Measurements from ENCODE around the gene HORMAD2.
A peak's percentile ranks its signal among the peaks of the same experiment; 100 is the strongest.

HORMAD2 gene

GRCh38 chr22:30183271-30183670 lies 103.0 kb downstream of the HORMAD2 start:
- POLR2A ChIA-PET, result interaction anchor here (2.1 kb wide), 1 partner anchor 13 kb away, joined by 8 read pairs; no protein-coding TSS in a partner anchor
- DNase-seq (ENCODE audit: extremely low spot score), result no peak

GRCh38 chr22:30183861-30184278 lies 103.6 kb downstream of the HORMAD2 start:
- ChIA-PET POLR2A (interaction anchor here (0.9 kb wide), 1 partner anchor 12 kb away, joined by 3 read pairs; no protein-coding TSS in a partner anchor), CTCF (no interaction called here)
- DNase-seq (ENCODE audit: extremely low spot score), result no peak
- TF ChIP-seq FOXM1 (IDR thresholded peaks at IDR 0.05; ENCODE audit: borderline replicate concordance) (no peak), SUZ12 (IDR thresholded peaks at IDR 0.05) (no peak), L3MBTL2 (conservative IDR thresholded peaks at IDR 0.05) (no peak), LEF1 (IDR thresholded peaks at IDR 0.05; ENCODE audit: borderline replicate concordance) (no peak), BHLHE40 (IDR thresholded peaks at IDR 0.05; ENCODE audit: borderline replicate concordance) (no peak), NFRKB (IDR thresholded peaks at IDR 0.05) (no peak), SP1 (IDR thresholded peaks at IDR 0.05) (no peak), ARNT (IDR thresholded peaks at IDR 0.05) (no peak), ELF4 (IDR thresholded peaks at IDR 0.05) (no peak), HDGF (IDR thresholded peaks at IDR 0.05; ENCODE audit: borderline replicate concordance) (no peak), PKNOX1 (IDR thresholded peaks at IDR 0.05) (no peak), FOXA1 (IDR thresholded peaks at IDR 0.05) (no peak), FOXK2 (IDR thresholded peaks at IDR 0.05) (no peak), TARDBP (IDR thresholded peaks at IDR 0.05) (no peak), CTBP1 (IDR thresholded peaks at IDR 0.05; ENCODE audit: borderline replicate concordance) (no peak), ZNF384 (IDR thresholded peaks at IDR 0.05) (no peak)

More at GRCh38 chr22:30183271-30183670, 103.0 kb downstream of the HORMAD2 start:
- CTCF ChIA-PET, result no interaction called here
- no peak for TF ChIP-seq HDGF (IDR thresholded peaks at IDR 0.05; ENCODE audit: borderline replicate concordance)
- no peak for TF ChIP-seq BHLHE40 (IDR thresholded peaks at IDR 0.05; ENCODE audit: borderline replicate concordance)
- TF ChIP-seq ELF4 (IDR thresholded peaks at IDR 0.05), result no peak
- no peak for TF ChIP-seq SUZ12 (IDR thresholded peaks at IDR 0.05)
- TF ChIP-seq ZNF384 (IDR thresholded peaks at IDR 0.05), result no peak
- TF ChIP-seq PKNOX1 (IDR thresholded peaks at IDR 0.05), result no peak
- TF ChIP-seq FOXK2 (IDR thresholded peaks at IDR 0.05), result no peak
- TF ChIP-seq TARDBP (IDR thresholded peaks at IDR 0.05), result no peak

- TF ChIP-seq FOXM1 (IDR thresholded peaks at IDR 0.05; ENCODE audit: borderline replicate concordance), result no peak
- TF ChIP-seq HDGF (IDR thresholded peaks at IDR 0.05; ENCODE audit: borderline replicate concordance), result no peak
- no peak for TF ChIP-seq NFRKB (IDR thresholded peaks at IDR 0.05)
- TF ChIP-seq ELF4 (IDR thresholded peaks at IDR 0.05), result no peak
- no peak for TF ChIP-seq SP1 (IDR thresholded peaks at IDR 0.05)
- no peak for TF ChIP-seq SUZ12 (IDR thresholded peaks at IDR 0.05)
- no peak for TF ChIP-seq FOXA1 (IDR thresholded peaks at IDR 0.05)
- TF ChIP-seq PKNOX1 (IDR thresholded peaks at IDR 0.05), result no peak
- no peak for TF ChIP-seq LEF1 (IDR thresholded peaks at IDR 0.05; ENCODE audit: borderline replicate concordance)
- TF ChIP-seq ARNT (IDR thresholded peaks at IDR 0.05), result no peak
- no peak for TF ChIP-seq FOXK2 (IDR thresholded peaks at IDR 0.05)
- no peak for TF ChIP-seq CTBP1 (IDR thresholded peaks at IDR 0.05; ENCODE audit: borderline replicate concordance)
- TF ChIP-seq BHLHE40 (IDR thresholded peaks at IDR 0.05; ENCODE audit: borderline replicate concordance), result no peak
- no peak for TF ChIP-seq TARDBP (IDR thresholded peaks at IDR 0.05)
- ChIA-PET CTCF (interaction anchor here (1.0 kb wide), 1 partner anchor 10 kb away, joined by 3 read pairs; no protein-coding TSS in a partner anchor), POLR2A (no interaction called here)
- no peak for DNase-seq (ENCODE audit: extremely low spot score)
Measured at GRCh38 chr22:30185129-30185528, 104.9 kb downstream of the HORMAD2 start.

- ChIA-PET POLR2A (no interaction called here), CTCF (interaction anchor here (0.7 to 1.0 kb wide), 2 partner anchors 11 to 105 kb away, joined by 3 to 6 read pairs; no protein-coding TSS in a partner anchor)
Measured at GRCh38 chr22:30185549-30185948, 105.3 kb downstream of the HORMAD2 start.

GRCh38 chr22:30186041-30186440 lies 105.8 kb downstream of the HORMAD2 start:
- ChIA-PET POLR2A (no interaction called here), CTCF (interaction anchor here (0.7 to 1.0 kb wide), 2 partner anchors 11 to 105 kb away, joined by 3 to 6 read pairs; no protein-coding TSS in a partner anchor)
- no peak for TF ChIP-seq FOXA1 (IDR thresholded peaks at IDR 0.05)
- peak; percentile 10; the same call in 1 of the 2 replicates for TF ChIP-seq ZNF384 (IDR thresholded peaks at IDR 0.05)
- DNase-seq (ENCODE audit: extremely low spot score), result no peak

More at GRCh38 chr22:30185549-30185948, 105.3 kb downstream of the HORMAD2 start:
- TF ChIP-seq LEF1 (IDR thresholded peaks at IDR 0.05; ENCODE audit: borderline replicate concordance), result no peak
- no peak for TF ChIP-seq ARNT (IDR thresholded peaks at IDR 0.05)
- no peak for DNase-seq (ENCODE audit: extremely low spot score)

GRCh38 chr22:30186510-30186909 lies 106.2 kb downstream of the HORMAD2 start:
- CTCF ChIA-PET, result no interaction called here
- TF ChIP-seq CTBP1 (IDR thresholded peaks at IDR 0.05; ENCODE audit: borderline replicate concordance) (no peak), HDGF (IDR thresholded peaks at IDR 0.05; ENCODE audit: borderline replicate concordance) (no peak), ZNF384 (IDR thresholded peaks at IDR 0.05) (no peak), SUZ12 (IDR thresholded peaks at IDR 0.05) (no peak), L3MBTL2 (conservative IDR thresholded peaks at IDR 0.05) (no peak), SP1 (IDR thresholded peaks at IDR 0.05) (no peak), TARDBP (IDR thresholded peaks at IDR 0.05) (no peak), ELF4 (IDR thresholded peaks at IDR 0.05) (no peak), NFRKB (IDR thresholded peaks at IDR 0.05) (no peak), BHLHE40 (IDR thresholded peaks at IDR 0.05; ENCODE audit: borderline replicate concordance) (no peak), FOXK2 (IDR thresholded peaks at IDR 0.05) (no peak), FOXM1 (IDR thresholded peaks at IDR 0.05; ENCODE audit: borderline replicate concordance) (no peak), FOXA1 (IDR thresholded peaks at IDR 0.05) (no peak), ARNT (IDR thresholded peaks at IDR 0.05) (no peak), LEF1 (IDR thresholded peaks at IDR 0.05; ENCODE audit: borderline replicate concordance) (no peak), PKNOX1 (IDR thresholded peaks at IDR 0.05) (no peak)
- DNase-seq (ENCODE audit: extremely low spot score), result no peak
- POLR2A ChIA-PET, result no interaction called here
